Neural progenitor cell (in vitro differentiated cells): ENCODE results near the gene PPP2R2D. TPM values are rescaled to one million over a fixed set of nuclear protein-coding genes. Genes with fewer than 3 reads are reported as not detected.
A peak's percentile ranks its signal among the peaks of the same experiment; 100 is the strongest.

Experiments used
- DNase-seq: peaks from one replicate; pipeline ENCODE4 v3.0.0-alpha.2; 2016; ENCODE audit warnings: low spot score
- H2AFZ ChIP-seq: fragments of 200-600 bp; sonication (generic); replicated peaks from 2 replicates; pipeline ENCODE4 v1.6.1; 2016; ENCODE audit warnings: antibody characterized with exemption
- H3F3A ChIP-seq: fragments of 200-600 bp; sonication (generic); 2 replicates; pipeline ENCODE4 v1.6.1; 2016; ENCODE audit warnings: antibody characterized with exemption, low read depth
- H3K27ac ChIP-seq: fragments of 200-600 bp; sonication (generic); 2 replicates; pipeline ENCODE4 v1.5.1; 2016; ENCODE audit warnings: mild to moderate bottlenecking
- H3K27me3 ChIP-seq: fragments of 200-600 bp; sonication (generic); 2 replicates; pipeline ENCODE4 v1.6.1; 2016; ENCODE audit warnings: mild to moderate bottlenecking, moderate library complexity
- H3K36me3 ChIP-seq: fragments of 200-600 bp; sonication (generic); 2 replicates; pipeline ENCODE4 v1.5.1; 2016
- H3K4me1 ChIP-seq: fragments of 200-600 bp; sonication (generic); 2 replicates; pipeline ENCODE4 v1.6.1; 2016; ENCODE audit warnings: mixed run types
- H3K4me2 ChIP-seq: fragments of 200-600 bp; sonication (generic); 2 replicates; pipeline ENCODE4 v1.6.1; 2016
- H3K4me3 ChIP-seq: fragments of 200-600 bp; sonication (generic); 2 replicates; pipeline ENCODE4 v1.5.1; 2016
- H3K79me2 ChIP-seq: fragments of 200-600 bp; sonication (generic); 2 replicates; pipeline ENCODE4 v1.6.1; 2016; ENCODE audit warnings: low read depth
- H3K9ac ChIP-seq: fragments of 200-600 bp; sonication (generic); 2 replicates; pipeline ENCODE4 v1.6.1; 2016
- H3K9me3 ChIP-seq: fragments of 200-600 bp; sonication (generic); 2 replicates; pipeline ENCODE4 v1.5.1; 2016; ENCODE audit warnings: low read depth
- H4K20me1 ChIP-seq: fragments of 200-600 bp; sonication (generic); 2 replicates; pipeline ENCODE4 v1.6.1; 2016; ENCODE audit warnings: low read depth
- H3K27ac Mint-ChIP-seq: 3 replicates; pipeline ENCODE4 v1.8.0; 2021; ENCODE audit warnings: mixed read lengths
- H3K27me3 Mint-ChIP-seq: 2 replicates; pipeline ENCODE4 v1.8.0; 2022; ENCODE audit warnings: low read depth, mild to moderate bottlenecking, inconsistent platforms, moderate library complexity, mixed read lengths; ENCODE audit not compliant: insufficient read depth
- H3K36me3 Mint-ChIP-seq: 3 replicates; pipeline ENCODE4 v1.8.0; 2021; ENCODE audit warnings: mixed read lengths
- H3K4me1 Mint-ChIP-seq: 3 replicates; pipeline ENCODE4 v1.8.0; 2021; ENCODE audit warnings: mixed read lengths
- H3K4me3 Mint-ChIP-seq: 3 replicates; pipeline ENCODE4 v1.8.0; 2021; ENCODE audit warnings: mild to moderate bottlenecking, moderate library complexity, mixed read lengths
- H3K9me3 Mint-ChIP-seq: 3 replicates; pipeline ENCODE4 v1.8.0; 2020; ENCODE audit warnings: mixed read lengths
- CTCF ChIP-seq: fragments of 200-600 bp; sonication (generic); IDR thresholded peaks from 2 replicates; pipeline ENCODE4 v1.5.1; 2017; ENCODE audit warnings: antibody characterized with exemption, mild to moderate bottlenecking
- EZH2 ChIP-seq: fragments of 200-600 bp; sonication (generic); IDR thresholded peaks from 2 replicates; pipeline ENCODE4 v1.6.1; 2017; ENCODE audit warnings: antibody characterized with exemption, mild to moderate bottlenecking, moderate library complexity
- EZH2phosphoT487 ChIP-seq: fragments of 200-600 bp; sonication (generic); IDR thresholded peaks from 2 replicates; pipeline ENCODE4 v1.6.1; 2017; ENCODE audit warnings: antibody characterized with exemption
- total RNA-seq: library from RNA; depleted of rRNA; stranded (reverse); fragments of >200 nt; gene quantifications from 2 replicates; pipeline ENCODE4 v1.2.3, GENCODE V29; 2015; ENCODE audit warnings: low replicate concordance

Gene PPP2R2D
- total RNA-seq, 1 donor from 2014 or later = 28.1 TPM

- Histone ChIP-seq H3K79me2 (no peaks in the 10 kb centered on the region), H3K27me3 (peaks cover 40% of the 10 kb centered on the region), H2AFZ (no peak overlapping the region), H3K4me1 (peaks cover 13% of the 10 kb centered on the region), H3F3A (peaks cover 10% of the 10 kb centered on the region), H3K9ac (no peak overlapping the region), H3K36me3 (no peaks in the 10 kb centered on the region), H4K20me1 (no peaks in the 10 kb centered on the region), H3K9me3 (no peaks in the 10 kb centered on the region), H3K27ac (no peak overlapping the region), H3K4me3 (no peak overlapping the region), H3K4me2 (no peak overlapping the region)
- Mint-ChIP-seq H3K4me3 (no peak overlapping the region), H3K4me1 (peaks cover 31% of the 10 kb centered on the region), H3K27me3 (peaks cover 8% of the 10 kb centered on the region), H3K36me3 (no peaks in the 10 kb centered on the region), H3K27ac (no peak overlapping the region), H3K9me3 (no peaks in the 10 kb centered on the region)
- DNase-seq = no peak
- TF ChIP-seq EZH2 (no peak), EZH2phosphoT487 (no peak), CTCF (no peak)
These were observed 98.3 kb downstream of the PPP2R2D start for GRCh38 chr10:131998845-131999681.

GRCh38 chr10:132001238-132001972 lies 100.6 kb downstream of the PPP2R2D start:
- no peak overlapping the region for H3K27ac Mint-ChIP-seq
- no peaks in the 10 kb centered on the region for H3K9me3 Mint-ChIP-seq
- Histone ChIP-seq H3K27me3 (peaks cover 36% of the 10 kb centered on the region), H3K4me2 (no peak overlapping the region), H3K79me2 (no peaks in the 10 kb centered on the region), H3K4me1 (peaks cover 13% of the 10 kb centered on the region), H3K9me3 (no peaks in the 10 kb centered on the region), H3K27ac (no peak overlapping the region), H2AFZ (peak overlapping the region; percentile 20), H3K9ac (no peak overlapping the region), H4K20me1 (no peaks in the 10 kb centered on the region), H3K36me3 (no peaks in the 10 kb centered on the region), H3K4me3 (no peak overlapping the region), H3F3A (peaks cover 10% of the 10 kb centered on the region)
- no peak for TF ChIP-seq EZH2phosphoT487
- no peak for TF ChIP-seq EZH2
- peak; percentile 13 for TF ChIP-seq CTCF
- no peak for DNase-seq
- H3K27me3 Mint-ChIP-seq = peaks cover 8% of the 10 kb centered on the region
- no peaks in the 10 kb centered on the region for H3K36me3 Mint-ChIP-seq
- H3K4me1 Mint-ChIP-seq = peaks cover 31% of the 10 kb centered on the region
- no peak overlapping the region for H3K4me3 Mint-ChIP-seq

DNA sequence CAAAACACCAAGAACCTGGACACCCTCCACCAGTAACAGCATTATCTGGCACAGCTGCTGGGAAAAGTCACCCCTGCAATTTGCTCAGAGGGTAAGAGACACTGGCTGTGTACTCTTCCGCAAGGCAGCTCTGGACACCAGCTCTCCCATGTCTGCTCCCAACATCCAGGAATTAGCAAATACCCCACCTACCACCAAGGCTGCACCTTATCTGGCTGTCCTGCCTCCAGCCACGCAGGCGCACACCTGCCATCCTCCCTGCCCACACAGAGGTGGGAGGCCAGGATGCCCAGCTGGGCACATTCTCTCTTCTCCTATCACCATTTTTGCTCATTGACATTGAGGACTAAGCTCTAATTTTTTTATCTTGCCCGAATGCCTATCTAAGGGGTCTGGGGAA lies 101.2 kb downstream of the PPP2R2D start:
- Mint-ChIP-seq H3K9me3 (no peaks in the 10 kb centered on the region), H3K4me3 (no peak overlapping the region), H3K27me3 (peaks cover 8% of the 10 kb centered on the region), H3K4me1 (peaks cover 28% of the 10 kb centered on the region), H3K36me3 (no peaks in the 10 kb centered on the region), H3K27ac (no peak overlapping the region)
- Histone ChIP-seq H3K79me2 (no peaks in the 10 kb centered on the region), H3K27me3 (peaks cover 30% of the 10 kb centered on the region), H3K4me3 (no peak overlapping the region), H3F3A (peaks cover 10% of the 10 kb centered on the region), H2AFZ (no peak overlapping the region), H3K27ac (no peak overlapping the region), H3K9me3 (no peaks in the 10 kb centered on the region), H3K9ac (no peak overlapping the region), H4K20me1 (no peaks in the 10 kb centered on the region), H3K4me1 (peaks cover 13% of the 10 kb centered on the region), H3K4me2 (no peak overlapping the region), H3K36me3 (no peaks in the 10 kb centered on the region)
- no peak for DNase-seq
- TF ChIP-seq EZH2phosphoT487 = no peak
